ENCODE results near the gene EMX1. TPM values are rescaled to one million over a fixed set of nuclear protein-coding genes. Genes with fewer than 3 reads are reported as not detected.

Gene EMX1
- total and polyA plus RNA-seq, 2 of the 13 experiments (the other 11 are each of a cell fraction or from before 2014, with no cell fraction given) = 0.62 to 4.9 TPM

- TF ChIP-seq ZNF792 (CRISPR knock-in tag; IDR thresholded peaks at IDR 0.05) = no peak
- TF ChIP-seq ZBTB7A (CRISPR knock-in tag; IDR thresholded peaks at IDR 0.05) = no peak
- TF ChIP-seq IKZF4 (CRISPR knock-in tag; IDR thresholded peaks at IDR 0.05; ENCODE audit: borderline replicate concordance, low read depth, not compliant biosample characterization) = no peak
- TF ChIP-seq ZNF569 (CRISPR knock-in tag; IDR thresholded peaks at IDR 0.05; ENCODE audit: borderline replicate concordance) = no peak
- TF ChIP-seq ZNF234 (CRISPR knock-in tag; conservative IDR thresholded peaks at IDR 0.05) = no peak
- TF ChIP-seq CBX1 (IDR thresholded peaks at IDR 0.05; ENCODE audit: low read depth) = no peak
- TF ChIP-seq GTF3A (CRISPR knock-in tag; conservative IDR thresholded peaks at IDR 0.05) = no peak
- no peak for TF ChIP-seq ZNF567 (CRISPR knock-in tag; IDR thresholded peaks at IDR 0.05; ENCODE audit: borderline replicate concordance)
- TF ChIP-seq ZNF547 (CRISPR knock-in tag; IDR thresholded peaks at IDR 0.05) = no peak
- no peak for TF ChIP-seq SAFB2 (CRISPR knock-in tag; IDR thresholded peaks at IDR 0.05; ENCODE audit: borderline replicate concordance, low read depth)
- TF ChIP-seq MTF1 (CRISPR knock-in tag; IDR thresholded peaks at IDR 0.05) = no peak
- no peak for TF ChIP-seq ZSCAN25 (CRISPR knock-in tag; IDR thresholded peaks at IDR 0.05)
- no peak for TF ChIP-seq TCF7L2 (IDR thresholded peaks at IDR 0.05; ENCODE audit: low read depth, low read length)
- TF ChIP-seq SP140L (CRISPR knock-in tag; IDR thresholded peaks at IDR 0.05; ENCODE audit: borderline replicate concordance) = no peak
- no peak for TF ChIP-seq ATRX (CRISPR knock-in tag; IDR thresholded peaks at IDR 0.05; ENCODE audit: borderline replicate concordance)
- no peak for TF ChIP-seq ETV6 (CRISPR knock-in tag; conservative IDR thresholded peaks at IDR 0.05)
- TF ChIP-seq ZMAT3 (CRISPR knock-in tag; conservative IDR thresholded peaks at IDR 0.05) = no peak
- TF ChIP-seq ZNF275 (CRISPR knock-in tag; IDR thresholded peaks at IDR 0.05; ENCODE audit: borderline replicate concordance) = no peak
- TF ChIP-seq KLF13 (CRISPR knock-in tag; IDR thresholded peaks at IDR 0.05) = no peak
- TF ChIP-seq ZNF546 (CRISPR knock-in tag; conservative IDR thresholded peaks at IDR 0.05) = no peak
- TF ChIP-seq ZBTB20 (CRISPR knock-in tag; IDR thresholded peaks at IDR 0.05; ENCODE audit: borderline replicate concordance, low read depth) = no peak
- TF ChIP-seq SKI (IDR thresholded peaks at IDR 0.05; ENCODE audit: partially characterized antibody) = no peak
- TF ChIP-seq SMAD9 (CRISPR knock-in tag; IDR thresholded peaks at IDR 0.05) = no peak
- no peak for TF ChIP-seq ZBTB46 (CRISPR knock-in tag; IDR thresholded peaks at IDR 0.05; ENCODE audit: borderline replicate concordance)
- no peak for TF ChIP-seq SP2 (CRISPR knock-in tag; IDR thresholded peaks at IDR 0.05)
- TF ChIP-seq MXD1 (CRISPR knock-in tag; IDR thresholded peaks at IDR 0.05) = no peak
- no peak for TF ChIP-seq LRRFIP1 (CRISPR knock-in tag; conservative IDR thresholded peaks at IDR 0.05)
Measured at GRCh38 chr2:72892506-72893173, 24.7 kb upstream of the EMX1 start (continued).

All from HepG2 (cell line).